Fibroblast of skin of scalp (primary cell): ENCODE results near the gene FGF14.

Source experiments
- DNase-seq: peaks from one replicate; pipeline ENCODE4 v3.0.0-alpha.2; 2013

Gene FGF14

DNA sequence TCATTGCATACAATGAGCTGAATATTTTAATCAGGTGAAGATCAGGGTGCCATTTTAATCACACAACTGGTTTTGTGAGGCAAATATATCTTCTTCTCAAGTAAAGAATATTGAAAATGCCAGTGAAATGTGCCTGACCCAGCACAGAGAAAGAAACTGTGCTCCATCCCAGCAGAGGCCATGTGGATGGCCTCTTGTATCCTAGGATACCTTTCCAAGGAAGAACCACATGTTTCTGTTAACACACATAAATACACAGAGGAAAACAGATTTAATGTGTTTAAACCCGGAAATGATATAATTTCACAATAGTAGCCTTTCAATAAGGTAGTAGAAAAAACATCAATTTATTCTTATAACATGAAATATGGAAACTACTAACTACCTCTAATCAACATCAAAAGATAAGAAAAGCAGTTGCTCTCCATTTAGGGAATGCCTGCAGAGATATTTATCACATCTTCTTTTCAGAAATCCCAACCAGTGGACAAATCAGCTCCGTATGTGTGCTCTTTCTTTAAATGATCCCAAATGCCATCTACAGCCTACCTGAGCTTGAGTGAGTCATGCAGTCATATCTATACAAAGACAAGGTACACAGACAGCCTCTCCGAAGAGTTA, 157.1 kb downstream of the FGF14 start:
- DNase-seq, result no peak

GRCh38 chr13:102240110-102240509, 161.7 kb downstream of the FGF14 start:
- no peak for DNase-seq

DNA sequence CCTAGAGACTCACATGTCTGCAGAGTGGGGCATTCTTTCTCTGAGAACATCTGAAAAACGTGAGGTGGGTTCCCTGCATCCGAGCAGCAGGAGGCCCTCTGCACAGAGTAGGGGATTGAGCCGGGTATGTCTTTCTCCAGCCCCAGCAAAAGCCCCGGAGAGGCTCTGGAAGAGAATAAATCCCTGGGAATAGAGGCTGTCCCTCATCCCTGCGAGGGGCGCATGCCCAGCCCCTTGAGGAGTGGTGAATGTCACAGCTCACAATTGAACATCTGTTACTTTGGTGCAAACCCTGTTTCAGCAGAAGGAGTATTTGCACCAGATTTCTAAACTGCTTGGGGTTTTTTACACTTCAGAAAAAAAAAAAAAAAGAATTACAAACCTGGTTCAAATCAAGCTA, 164.6 kb downstream of the FGF14 start:
- no peak for DNase-seq

DNA sequence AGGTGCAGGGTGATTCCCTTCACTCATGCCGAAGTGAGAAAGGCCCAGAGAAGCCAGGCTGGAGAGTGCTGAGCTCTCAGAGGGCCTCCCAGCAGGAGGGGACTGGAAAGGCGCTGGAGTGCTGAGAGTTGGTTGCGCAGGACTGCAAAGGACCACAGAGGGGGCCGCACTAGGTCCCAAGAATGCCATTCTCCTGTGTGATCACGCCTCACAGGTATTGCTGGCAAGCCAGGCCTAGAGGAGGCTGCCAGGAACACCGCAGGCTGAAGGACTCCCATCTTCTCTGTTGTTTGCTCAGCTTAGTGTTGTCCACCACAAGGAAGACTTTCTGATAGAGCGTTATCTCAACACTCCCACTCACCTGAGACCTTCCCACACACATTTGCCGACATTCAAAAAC, 165.0 kb downstream of the FGF14 start:
- DNase-seq, result no peak

DNA sequence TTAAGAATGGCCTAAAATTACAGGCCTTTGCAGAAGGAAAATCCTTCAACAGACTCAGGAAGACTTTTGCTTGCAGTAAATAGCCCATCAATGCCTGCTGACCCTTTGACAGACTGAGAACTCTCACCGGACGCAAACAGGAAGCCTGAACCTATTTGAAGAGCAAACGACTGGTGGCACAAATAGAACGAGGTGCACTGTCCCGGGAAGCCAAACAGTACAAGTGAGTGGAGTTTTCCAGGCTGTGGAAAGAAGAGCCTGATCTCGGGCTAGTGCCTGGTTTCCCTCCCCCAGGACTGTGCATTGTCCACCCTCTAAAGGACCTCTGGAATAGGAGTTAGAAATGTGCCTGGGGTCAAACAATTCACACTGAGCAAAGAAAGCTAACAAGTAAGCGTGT, 165.5 kb downstream of the FGF14 start:
- DNase-seq, result no peak

DNA sequence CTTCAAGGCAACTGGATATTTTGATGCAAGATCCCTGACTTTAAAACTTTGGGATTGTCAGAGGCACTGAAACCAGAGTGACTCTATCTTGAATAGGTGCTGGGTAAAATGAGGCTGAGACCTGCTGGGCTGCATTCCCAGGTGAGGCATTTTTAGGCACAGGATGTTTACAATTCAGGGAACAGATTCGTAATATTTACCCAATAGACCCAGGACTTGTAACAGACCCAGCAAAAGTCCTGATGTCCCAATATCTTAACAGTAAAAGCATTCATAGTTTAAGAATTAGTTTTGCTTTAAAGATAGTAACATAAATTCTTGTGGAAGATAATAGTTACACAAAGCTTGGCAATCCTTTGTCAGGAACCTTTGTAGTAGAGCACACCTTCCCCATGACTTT, 166.2 kb downstream of the FGF14 start:
- no peak for DNase-seq

- DNase-seq, result peak; percentile 14
Measured at GRCh38 chr13:102234618-102235017, 167.2 kb downstream of the FGF14 start.

DNA sequence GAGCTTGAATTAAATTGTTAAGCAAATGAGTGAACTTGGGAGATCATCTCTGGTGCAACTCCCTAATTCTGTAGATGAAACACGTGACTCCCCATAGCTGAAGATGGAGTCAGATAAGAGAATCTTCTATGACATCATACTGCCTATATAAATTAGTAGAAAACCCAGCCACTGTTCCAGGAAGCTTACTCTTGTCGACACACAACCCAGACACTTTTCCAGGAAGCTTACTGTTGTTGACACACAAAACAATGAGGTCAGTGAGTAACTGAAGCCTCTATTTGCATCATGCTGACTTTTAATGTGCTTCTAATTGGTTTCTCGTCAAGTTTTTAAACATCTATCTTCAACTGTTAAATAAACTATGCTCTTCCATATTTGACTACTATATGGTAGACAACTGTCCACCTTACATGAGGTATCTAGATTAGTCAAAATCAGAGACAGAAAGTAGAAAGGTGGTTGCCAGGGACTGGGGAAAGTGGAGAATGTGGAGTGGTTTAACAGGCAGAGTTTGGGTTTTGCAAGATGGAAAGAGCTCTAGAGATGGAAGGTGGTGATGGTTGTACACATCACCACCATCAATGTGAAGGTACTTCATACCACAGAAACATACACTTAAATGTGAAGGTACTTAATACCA, 168.2 kb downstream of the FGF14 start:
- no peak for DNase-seq

DNA sequence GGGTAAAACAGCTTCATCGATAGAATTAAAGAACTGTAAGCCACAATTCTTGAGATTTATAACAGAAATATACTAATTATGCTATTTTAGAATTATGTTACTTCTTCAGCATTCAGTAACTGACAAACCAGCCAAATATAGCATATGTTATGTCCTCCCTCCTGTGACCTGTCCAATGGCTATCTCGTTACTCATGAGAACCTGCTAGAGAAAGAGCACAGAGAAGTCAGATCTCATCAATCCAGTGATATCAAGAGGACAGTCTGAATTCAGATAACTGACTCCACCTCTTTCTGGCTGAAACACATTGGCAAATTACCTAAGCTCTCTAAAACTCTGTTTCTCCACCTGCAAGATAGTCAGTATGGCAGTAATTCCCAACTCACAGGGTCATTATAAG, 170.4 kb downstream of the FGF14 start:
- no peak for DNase-seq

- no peak for DNase-seq
Measured at GRCh38 chr13:102227741-102228140, 174.1 kb downstream of the FGF14 start.

- no peak for DNase-seq
Measured at GRCh38 chr13:102226591-102226990, 175.3 kb downstream of the FGF14 start.

DNA sequence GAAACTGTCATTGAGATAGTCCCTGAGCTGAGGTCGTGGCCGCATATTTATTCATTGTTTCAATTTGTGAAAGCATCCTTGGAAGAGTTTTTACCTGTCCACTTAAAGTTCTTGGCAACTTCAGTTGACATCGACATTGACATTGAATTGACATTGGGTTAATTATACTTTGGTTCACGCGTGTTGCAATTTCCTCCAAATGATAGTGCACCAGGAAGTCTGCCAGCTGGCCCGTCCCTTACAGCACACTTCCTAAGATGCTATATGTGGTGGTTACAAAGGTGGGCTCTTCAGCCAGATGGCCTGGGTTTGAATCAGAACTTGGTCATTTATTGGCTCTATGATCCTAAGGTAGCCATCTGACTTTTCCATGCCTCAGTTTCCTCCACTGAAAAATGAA, 176.0 kb downstream of the FGF14 start:
- no peak for DNase-seq

DNA sequence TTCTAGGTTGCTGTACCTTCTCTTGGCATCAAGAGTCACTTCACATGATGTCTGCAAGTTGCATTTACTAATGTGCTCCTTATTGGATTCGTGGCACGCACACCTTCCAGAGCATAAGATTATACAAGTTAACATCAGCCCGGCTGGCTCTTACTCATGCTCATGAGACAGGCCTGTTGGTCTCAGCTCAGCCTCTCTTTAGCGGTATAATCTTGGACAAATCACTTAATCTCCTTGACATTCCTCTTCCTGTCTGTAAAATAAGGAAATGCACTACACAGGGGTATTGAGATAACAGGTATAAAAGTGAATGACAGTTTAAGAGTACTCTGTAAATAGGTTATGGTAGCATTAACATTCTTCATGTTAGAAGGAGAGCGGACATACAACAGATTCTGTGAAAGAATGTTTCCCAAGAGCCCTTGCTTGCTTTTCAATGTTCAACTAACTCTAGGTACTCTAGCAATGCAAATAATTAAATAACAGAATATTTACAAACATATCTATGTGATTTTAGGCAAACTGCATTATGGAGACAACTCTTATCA, 181.1 kb downstream of the FGF14 start:
- no peak for DNase-seq

DNA sequence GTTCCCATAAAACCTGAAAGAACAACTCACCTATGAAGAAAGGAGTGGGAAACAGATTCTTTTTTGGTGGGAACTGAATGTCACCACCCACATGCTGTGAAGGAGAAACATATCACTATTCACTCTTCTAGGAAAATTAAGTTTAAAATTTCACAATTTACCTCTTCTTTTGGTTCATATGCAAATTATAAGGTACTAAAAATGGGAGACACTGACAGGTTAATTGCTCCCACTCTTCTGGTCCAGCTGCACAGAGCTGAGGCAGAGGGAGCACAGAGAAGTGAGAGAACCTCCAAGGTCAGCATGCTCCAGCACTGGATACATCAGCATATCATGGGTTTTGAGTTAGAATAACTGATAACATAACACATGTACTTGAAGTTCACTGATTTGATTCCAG, 186.9 kb downstream of the FGF14 start:
- no peak for DNase-seq

GRCh38 chr13:102212729-102213128, 189.1 kb downstream of the FGF14 start:
- no peak for DNase-seq

DNA sequence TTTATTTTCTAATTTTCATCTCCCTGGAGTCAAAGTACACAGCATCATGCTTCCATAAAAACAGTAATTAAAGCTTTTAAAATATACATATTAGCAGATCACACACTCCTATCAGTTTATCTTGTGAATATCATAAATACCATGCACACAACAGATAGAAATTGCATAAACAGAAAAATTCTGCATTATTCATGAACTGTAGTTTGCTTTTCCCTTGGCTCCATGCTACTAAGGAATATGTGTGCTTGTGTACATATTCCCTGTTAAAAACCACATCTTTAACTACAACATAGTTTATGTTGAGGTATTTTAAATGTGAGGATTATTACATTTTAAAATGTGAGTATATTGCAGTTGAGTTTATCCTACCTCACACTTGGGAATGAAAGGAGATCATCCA, 193.5 kb downstream of the FGF14 start:
- DNase-seq, result no peak

- no peak for DNase-seq
Measured at GRCh38 chr13:102207680-102208342, 194.0 kb downstream of the FGF14 start.

GRCh38 chr13:102203718-102204117, 198.1 kb downstream of the FGF14 start:
- no peak for DNase-seq

DNA sequence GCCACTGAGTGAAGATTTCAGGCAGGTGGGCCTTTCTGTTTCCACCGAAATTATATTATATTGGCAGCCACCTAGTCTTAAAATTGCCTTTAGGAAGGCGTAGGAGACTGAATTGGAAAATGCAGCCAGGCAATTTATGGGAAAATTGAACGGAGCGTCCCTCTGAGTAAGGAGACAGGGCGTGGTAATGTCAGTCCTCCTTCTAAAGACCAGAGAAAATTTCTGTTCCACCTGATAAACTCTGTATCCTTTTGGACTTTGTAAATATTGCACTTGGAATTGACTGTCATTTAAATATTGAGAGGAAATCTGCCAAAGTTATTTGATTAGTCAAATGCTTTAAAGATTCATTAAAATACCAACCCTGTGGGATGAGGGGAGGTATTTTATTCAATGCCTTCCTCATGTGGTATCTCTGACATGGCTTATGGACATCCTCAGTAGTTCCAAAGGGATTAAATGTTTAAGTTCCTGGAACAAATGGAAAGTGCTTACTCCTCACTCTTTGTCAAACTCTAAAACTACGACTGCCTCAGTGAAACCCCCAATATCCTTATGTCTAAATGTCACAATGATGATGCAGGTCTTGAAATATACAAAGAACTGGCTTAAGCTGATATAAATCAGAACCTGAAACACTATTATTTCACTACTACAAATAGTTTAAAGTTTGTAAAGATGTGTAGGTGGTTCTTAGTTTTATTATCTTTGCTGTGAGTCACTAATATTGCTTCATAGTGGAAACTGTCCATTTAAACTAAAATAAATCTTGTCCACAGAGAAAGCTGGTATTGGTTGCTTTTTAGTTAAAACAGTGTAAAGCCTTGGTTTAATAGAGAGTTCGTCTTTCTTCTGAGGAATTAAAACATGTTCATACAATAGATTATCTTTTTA, 203.2 kb downstream of the FGF14 start:
- DNase-seq, result no peak

- DNase-seq, result no peak
Measured at GRCh38 chr13:102197193-102197592, 204.7 kb downstream of the FGF14 start.

DNA sequence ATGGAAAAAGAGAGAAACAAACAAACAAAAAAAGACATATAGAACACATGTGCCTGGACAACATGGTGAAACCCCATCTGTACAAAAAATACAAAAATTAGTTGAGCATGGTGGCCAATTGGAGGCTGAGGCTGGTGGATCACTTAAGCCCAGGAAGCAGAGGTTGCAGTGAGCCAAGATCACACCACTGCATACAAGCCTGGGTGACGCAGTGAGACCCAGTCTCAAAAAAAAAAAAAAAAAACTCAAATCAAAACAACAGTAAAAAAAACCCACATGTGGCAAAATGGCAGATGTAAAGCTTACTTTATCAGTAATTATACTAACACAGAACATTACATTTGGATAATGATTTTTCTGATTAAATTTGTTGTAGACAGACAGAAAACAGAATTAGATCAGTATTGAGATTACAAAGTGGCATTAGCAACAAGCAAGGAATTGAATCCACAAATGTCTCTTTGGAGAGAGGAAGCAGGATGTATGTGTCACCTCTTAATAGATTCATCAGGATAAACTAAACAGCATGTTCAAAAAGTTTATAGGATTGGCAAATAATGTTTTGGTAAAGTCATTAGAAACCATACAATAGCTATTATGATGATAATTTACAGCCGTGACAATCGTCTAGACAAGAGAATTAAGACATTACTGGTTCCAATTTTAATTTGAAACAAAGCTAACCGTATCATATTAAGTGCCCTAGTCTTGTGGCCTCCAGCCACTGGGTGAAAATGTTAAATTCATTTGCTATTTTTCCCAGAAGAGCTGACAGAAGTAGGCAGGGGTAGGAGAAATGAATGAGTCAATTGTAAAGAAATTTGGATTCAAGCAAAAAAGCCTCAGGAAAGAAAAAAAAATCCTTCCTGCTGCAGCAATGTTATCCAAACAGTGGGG, 206.0 kb downstream of the FGF14 start:
- DNase-seq, result no peak

- DNase-seq, result no peak
Measured at GRCh38 chr13:102192858-102193257, 209.0 kb downstream of the FGF14 start.
